ENCODE results near the gene RSPH6A.

RSPH6A gene

DNA sequence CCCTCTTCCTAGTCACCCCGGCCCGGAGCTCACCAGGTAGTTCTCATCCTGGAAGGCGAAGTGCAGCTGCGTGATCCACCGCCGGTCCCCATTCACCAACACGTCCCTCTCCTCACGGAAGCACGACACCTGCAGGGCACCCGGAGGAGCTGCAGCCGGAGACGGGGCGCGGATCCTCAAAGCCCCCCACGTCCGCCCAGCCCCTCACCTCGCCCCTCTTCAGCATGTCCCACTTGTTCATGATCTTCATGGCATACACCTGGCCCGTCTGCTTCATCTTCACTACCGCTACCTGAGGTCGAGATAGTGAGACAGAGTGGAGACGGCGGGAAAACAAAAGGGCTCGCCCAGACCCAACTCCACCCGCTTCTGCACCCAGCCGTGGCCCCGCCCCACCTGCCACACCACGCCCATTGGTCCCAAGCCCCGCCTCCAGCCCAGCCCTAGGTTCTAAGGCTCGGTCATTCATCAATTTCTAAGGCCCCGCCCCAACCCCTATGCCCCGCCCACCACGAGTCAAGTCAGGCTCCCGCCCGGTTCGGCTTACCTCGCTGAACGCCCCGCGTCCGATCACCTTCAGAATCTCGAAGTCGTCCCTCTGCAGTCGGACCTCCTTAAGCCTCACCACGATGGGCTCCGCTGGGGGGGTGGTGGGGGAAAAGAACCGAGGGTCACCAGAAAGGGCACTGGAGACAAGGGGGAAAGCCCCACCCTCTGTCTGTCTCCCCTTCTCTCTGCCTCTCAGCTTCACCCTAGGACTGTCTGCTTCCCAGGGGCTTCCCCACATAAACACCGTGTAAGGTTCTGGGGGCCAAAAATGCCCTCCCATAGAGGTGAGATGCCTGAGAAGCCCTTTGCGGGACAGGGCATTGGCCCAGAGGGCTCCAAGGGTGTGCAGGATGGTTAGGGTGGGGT lies 35.6 kb downstream of the RSPH6A start:
- peak; percentile 69 to 77 for DNase-seq

DNA sequence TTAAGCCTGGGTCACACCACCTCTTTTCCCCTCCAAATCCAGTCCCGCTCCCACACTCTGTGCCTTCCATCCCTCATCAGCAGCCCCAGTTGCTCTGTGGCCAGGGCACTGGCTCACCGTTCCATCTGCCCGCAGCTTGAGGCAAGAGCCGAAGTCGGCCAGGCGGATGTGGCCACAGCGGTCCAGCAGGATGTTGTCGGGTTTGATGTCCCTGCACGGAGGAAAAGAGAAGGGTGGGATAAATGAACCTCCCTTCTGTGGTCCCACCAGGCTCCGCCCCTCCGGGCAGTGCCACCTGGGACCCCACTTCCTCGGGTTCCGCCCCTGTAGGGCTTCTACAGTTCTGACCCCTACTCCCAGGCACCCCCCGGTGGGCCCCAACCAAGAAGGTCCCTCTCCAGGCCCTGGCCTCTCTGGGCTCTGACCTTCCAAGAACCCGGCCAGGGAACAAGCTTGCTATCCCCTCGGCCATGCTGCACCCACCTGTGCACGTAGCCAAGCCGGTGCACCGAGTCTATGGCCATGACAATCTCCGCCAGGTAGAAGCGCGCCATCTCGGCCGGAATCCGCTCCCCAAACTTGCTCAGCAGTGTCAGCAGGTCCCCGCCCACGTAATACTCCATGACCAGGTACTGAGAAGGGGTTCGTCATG lies 37.0 kb downstream of the RSPH6A start:
- DNase-seq = no peak

GRCh38 chr19:45777395-45777961 lies 37.6 kb downstream of the RSPH6A start:
- no peak for DNase-seq

- no peak for DNase-seq
Observed at GRCh38 chr19:45774765-45775164, 40.3 kb downstream of the RSPH6A start.

GRCh38 chr19:45773384-45773783 lies 41.7 kb downstream of the RSPH6A start:
- no peak for DNase-seq

DNA sequence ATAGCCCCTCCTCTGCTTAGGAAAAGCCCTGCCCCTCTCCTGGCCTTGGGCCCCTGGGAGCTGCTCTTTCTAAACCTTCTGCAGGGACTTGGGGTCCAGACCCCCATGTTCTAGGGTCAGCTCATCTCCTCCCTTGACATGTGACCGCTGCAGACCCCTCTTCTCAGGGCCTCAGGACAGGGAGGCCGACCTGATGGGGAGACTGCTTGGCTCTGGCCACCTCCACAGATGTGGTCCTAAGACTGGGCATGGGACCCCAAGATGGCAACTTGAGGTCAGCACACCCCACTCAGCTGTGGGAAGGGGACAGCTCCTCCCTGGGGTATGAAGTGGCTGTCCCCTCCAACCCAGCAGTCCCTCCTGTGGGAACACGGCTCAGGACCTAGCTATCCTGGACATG lies 42.2 kb downstream of the RSPH6A start:
- DNase-seq = no peak

DNA sequence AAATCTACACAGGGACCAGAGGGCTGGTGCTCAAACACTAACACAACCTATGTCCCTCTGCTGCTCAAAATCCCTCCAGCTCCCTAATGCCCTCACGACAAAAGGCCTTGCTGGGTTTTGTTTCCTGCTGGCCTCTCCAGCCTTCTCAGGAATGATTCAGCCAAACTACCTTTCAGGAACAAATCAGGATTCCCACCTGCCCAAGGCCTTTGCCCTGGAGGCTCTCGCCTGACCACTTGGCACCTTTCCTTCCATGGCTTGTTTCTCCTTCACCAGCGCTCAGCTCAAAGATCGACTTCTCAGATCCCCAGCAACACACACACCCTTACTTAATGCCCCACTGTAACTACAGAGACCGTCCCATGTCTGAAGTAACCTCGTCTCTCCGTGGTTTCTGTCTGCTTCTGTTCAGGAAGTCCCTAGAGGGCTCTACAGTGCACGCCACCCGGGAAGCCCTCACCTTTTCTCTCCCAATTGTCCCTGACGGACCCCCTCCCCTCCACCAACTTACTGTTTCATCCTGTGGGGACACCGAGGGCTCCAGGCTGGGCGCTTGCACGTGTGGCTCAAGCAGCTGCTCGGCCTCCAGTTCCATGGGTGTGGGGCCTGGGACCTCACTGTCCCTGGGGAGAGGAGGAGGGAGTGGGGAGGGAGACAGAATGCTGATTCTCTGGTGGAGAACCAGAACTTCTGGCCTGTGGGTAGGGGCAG lies 42.8 kb downstream of the RSPH6A start:
- DNase-seq = no peak

DNA sequence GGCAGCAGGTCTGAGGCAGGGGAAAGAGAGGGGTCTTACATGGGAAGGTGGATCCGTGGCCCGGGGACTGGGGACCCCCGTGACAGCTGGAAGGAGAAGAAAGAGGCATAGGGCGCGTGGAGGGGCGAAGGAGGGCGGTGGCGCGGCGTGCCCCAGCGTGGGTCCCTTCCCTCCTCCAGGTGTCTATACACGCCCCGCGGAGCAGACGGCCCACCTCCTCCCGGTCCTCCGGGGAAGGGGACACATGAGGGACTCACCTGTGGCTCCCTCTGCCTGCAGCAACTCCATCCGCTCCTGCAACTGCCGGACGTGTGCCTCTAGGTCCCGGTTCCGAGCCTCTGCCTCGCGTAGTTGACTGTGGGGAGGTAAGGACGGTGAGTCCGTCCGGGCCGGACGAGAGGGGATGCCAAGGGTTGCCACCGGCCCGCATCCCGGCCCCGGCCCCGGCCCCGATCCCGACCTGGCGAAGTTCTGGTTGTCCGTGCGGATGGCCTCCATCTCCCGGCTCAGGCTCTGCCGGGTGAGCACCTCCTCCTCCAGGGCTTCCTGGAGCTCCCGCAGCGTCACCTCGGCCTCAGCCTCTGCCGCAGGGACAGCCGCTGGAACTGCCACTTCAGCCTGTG lies 43.7 kb downstream of the RSPH6A start:
- DNase-seq = no peak

DNA sequence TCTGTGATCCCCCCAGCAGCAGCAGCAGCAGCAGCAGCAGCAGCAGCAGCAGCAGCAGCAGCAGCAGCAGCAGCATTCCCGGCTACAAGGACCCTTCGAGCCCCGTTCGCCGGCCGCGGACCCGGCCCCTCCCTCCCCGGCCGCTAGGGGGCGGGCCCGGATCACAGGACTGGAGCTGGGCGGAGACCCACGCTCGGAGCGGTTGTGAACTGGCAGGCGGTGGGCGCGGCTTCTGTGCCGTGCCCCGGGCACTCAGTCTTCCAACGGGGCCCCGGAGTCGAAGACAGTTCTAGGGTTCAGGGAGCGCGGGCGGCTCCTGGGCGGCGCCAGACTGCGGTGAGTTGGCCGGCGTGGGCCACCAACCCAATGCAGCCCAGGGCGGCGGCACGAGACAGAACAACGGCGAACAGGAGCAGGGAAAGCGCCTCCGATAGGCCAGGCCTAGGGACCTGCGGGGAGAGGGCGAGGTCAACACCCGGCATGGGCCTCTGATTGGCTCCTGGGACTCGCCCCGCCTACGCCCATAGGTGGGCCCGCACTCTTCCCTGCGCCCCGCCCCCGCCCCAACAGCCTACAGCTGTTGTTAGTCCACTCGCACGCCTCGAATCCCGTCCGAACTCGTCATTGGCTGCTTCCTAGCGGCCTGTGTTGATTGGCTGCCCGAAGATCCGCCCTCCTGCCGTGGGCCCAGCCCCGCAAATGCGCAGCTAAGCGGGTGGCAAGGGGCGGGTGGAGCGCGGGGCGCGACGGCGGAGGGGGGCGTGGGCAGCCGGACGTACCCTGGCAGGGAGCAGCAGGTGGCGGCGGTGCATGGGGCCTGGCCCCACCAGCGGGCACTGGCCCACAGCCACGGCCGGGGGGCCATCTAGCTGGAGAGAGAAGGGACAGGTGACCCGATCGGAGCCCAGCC lies 44.7 kb downstream of the RSPH6A start:
- DNase-seq = peak; percentile 96 to 99

- no peak for DNase-seq
Observed at GRCh38 chr19:45769821-45770191, 45.3 kb downstream of the RSPH6A start.

DNA sequence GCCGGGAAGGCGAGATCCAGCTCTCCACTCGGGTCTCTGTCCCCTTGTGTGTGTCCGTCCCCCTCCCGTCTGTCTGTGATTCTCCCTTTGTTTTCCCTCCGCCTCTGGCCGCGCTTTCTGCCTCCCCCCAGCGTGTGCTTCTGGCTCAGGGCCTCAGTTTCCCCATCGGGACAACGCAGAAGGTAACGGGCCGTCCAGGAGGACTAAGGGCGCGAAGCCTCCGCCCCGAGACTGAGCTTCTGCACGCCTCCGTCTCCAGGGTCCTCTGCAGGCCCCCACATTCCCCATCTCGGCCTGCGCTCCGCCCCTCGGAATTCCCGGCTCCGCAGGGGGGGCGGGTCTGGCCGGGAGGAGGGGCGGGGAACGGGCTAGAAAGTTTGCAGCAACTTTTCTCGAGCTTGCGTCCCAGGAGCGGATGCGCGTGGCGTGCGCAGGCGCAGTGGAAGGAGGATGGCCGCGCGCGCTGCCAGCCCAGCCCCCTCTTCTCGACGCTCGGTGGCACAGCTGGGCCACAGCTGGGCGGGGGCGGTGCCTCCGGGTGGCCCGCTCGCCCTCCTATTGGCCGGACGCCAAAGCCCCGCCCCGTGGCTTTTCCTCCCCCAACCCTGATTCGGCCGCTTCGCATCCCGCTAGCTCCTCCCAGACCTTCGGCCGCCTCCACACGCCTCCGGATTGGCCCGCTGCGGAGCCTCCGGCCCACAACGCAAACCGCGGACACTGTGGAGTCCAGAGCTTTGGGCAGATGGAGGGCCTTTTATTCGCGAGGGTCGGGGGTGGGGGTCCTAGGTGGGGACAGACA lies 45.9 kb downstream of the RSPH6A start, which contains the start of gene SIX5:
Gene SIX5, minus strand, starts transcription at position 269 of the 799 bp plus-strand sequence. CDS start 408 bp downstream, outside the sequence.
- DNase-seq = peak; percentile 88 to 93

DNA sequence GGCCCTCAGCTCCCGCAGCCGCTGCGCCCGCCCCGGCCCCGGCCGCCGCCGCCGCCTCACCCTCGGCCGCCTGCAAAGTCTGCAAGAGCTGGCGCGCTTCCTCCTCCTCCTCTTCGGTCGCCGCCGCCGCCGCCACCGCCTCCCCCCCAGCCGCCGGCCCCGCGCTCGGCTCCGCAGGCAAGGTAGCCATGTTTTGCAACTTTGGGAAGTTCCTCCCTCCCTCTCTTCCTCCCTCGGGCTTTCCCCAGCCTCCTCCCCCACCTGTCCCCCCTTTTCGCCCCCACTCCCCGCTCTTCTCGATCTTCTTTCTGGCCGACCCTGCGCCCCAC lies 46.5 kb downstream of the RSPH6A start:
- no peak for DNase-seq

- no peak for DNase-seq
Observed at GRCh38 chr19:45767881-45768654, 47.0 kb downstream of the RSPH6A start.

- DNase-seq = no peak
Observed at GRCh38 chr19:45767410-45767880, 47.7 kb downstream of the RSPH6A start.

DNA sequence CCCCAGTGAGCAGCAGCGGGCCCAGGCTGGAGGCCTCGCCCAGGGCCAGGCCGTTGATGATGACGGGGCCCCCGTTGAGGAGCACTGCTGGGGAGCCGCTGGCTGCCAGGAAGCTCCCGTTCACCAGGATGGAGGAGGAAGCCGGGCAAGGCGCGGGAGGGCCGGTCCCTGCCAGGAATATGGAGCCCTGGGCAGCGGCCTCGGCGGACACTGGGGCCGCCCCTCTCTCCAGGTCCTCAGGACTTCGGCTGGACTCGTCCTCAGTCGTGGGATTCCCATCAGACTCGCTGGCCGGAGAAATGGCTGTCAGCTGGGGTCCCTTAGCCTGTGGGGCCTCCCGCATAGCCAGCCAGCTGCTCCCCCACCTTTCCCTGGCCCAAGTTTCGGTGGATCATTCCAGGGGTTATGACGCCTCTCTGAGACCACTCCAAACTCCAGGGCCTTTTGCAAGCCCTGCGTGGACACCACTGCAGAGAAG lies 48.2 kb downstream of the RSPH6A start:
- no peak for DNase-seq

GRCh38 chr19:45766296-45766868 lies 48.7 kb downstream of the RSPH6A start:
- DNase-seq = no peak

GRCh38 chr19:45765702-45766295 lies 49.3 kb downstream of the RSPH6A start:
- DNase-seq = no peak

DNA sequence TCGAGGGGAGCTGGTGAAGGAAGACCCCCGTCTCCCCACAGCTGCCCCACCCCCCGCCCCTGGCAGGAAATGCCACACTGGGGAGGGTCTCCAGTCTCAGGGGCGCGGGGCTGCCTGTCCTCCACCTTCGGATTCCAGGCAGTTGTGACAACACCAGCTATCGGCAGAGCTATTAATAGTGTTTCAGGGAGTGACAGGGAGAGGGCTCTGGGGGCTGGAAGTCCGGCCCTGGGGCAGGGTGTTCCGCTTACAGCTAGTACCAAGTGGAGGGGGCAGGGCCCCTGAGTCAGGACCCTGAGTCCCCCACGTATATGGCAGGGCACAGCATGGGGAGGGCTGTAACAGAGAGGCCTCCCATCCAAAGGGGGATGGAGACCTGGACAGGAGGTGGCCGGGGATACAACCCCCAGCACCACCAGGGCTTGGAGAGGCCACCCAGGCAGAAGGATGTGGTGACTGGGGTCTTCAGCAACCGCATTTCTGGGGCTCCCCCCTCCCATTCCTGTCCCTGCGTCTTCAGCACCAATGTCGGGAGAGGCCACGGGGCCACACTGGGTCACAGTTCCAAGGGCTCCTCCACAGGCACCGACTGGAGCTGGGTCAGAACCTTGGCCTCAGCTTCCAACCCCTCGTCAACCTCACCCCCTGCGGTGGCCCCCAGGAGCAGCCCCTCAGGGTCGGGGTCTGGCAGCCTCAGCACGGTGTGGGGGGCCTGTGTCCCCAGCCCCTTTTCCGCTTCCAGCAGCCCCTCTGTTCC lies 50.0 kb downstream of the RSPH6A start:
- no peak for DNase-seq

All from SHP77 (cell line).